Bronchial epithelial cell (primary cell): Measurements from ENCODE around the gene VWA8. TPM values are rescaled to one million over a fixed set of nuclear protein-coding genes. Genes with fewer than 3 reads are reported as not detected.
"Not testable (repeated sequence)": the region's sequence is repeated elsewhere in the genome, so short reads cannot be mapped to it uniquely, and the experiment has no call there.

Experiments used
- DNase-seq: peaks from one replicate; pipeline ENCODE4 v3.0.0-alpha.2; 2010; ENCODE audit warnings: low read depth
- FAIRE-seq: peaks from 2 replicates; lab custom pipeline; 2011; peaks lifted over from hg19 to GRCh38; lab: Jason Lieb, UNC
- H3K27me3 ChIP-seq: 2 replicates; pipeline ENCODE4 v1.5.1; 2011; ENCODE audit warnings: low read length; ENCODE audit not compliant: control insufficient read depth, insufficient read depth
- H3K36me3 ChIP-seq: 2 replicates; pipeline ENCODE4 v1.5.1; 2011; ENCODE audit warnings: low read length; ENCODE audit not compliant: control insufficient read depth, insufficient read depth
- H3K4me3 ChIP-seq: 2 replicates; pipeline ENCODE4 v1.5.1; 2011; ENCODE audit warnings: mild to moderate bottlenecking, low read depth, low read length, control low read depth
- total RNA-seq: library from RNA; depleted of rRNA; stranded (reverse); fragments of >200 nt; gene quantifications from 2 replicates; pipeline ENCODE4 v1.2.1, GENCODE V29; 2014
- TF ChIP-seq, protein P1 (sequence below): IDR thresholded peaks from 2 replicates; pipeline ENCODE4 v1.5.1; 2011; ENCODE audit warnings: mild to moderate bottlenecking, moderate library complexity, low read length, control low read depth, inconsistent platforms; ENCODE audit not compliant: insufficient read depth, severe bottlenecking

The VWA8 gene
- total RNA-seq, 1 donor from 2014 or later: 17.1 TPM

DNA sequence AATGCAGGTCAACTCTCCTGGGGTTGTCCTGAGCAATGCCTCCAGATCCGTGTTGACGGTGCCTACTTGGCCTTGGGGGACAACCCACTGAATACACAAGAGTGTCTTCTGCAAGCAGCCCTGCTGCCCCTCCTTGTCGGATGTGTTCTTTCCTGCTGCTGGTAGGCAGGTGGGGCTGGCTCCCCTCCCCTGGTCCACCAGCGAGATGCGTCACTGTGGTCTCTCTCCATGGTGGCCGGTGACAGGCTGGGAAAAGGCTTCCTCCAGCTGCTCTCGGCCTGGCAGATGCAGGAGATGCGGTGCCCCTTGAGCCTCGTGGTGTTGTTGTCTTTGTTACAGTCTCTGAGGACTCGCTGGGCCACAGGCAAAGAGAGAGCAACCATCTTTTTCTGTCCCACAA is 418.6 kb downstream of the VWA8 start:
- Histone ChIP-seq H3K27me3 (no peaks in the 10 kb centered on the region), H3K4me3 (no peak overlapping the region), H3K36me3 (no peaks in the 10 kb centered on the region)
- DNase-seq (no peak), FAIRE-seq (no peak)
- TF ChIP-seq, protein P1, sequence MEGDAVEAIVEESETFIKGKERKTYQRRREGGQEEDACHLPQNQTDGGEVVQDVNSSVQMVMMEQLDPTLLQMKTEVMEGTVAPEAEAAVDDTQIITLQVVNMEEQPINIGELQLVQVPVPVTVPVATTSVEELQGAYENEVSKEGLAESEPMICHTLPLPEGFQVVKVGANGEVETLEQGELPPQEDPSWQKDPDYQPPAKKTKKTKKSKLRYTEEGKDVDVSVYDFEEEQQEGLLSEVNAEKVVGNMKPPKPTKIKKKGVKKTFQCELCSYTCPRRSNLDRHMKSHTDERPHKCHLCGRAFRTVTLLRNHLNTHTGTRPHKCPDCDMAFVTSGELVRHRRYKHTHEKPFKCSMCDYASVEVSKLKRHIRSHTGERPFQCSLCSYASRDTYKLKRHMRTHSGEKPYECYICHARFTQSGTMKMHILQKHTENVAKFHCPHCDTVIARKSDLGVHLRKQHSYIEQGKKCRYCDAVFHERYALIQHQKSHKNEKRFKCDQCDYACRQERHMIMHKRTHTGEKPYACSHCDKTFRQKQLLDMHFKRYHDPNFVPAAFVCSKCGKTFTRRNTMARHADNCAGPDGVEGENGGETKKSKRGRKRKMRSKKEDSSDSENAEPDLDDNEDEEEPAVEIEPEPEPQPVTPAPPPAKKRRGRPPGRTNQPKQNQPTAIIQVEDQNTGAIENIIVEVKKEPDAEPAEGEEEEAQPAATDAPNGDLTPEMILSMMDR: no peak

DNA sequence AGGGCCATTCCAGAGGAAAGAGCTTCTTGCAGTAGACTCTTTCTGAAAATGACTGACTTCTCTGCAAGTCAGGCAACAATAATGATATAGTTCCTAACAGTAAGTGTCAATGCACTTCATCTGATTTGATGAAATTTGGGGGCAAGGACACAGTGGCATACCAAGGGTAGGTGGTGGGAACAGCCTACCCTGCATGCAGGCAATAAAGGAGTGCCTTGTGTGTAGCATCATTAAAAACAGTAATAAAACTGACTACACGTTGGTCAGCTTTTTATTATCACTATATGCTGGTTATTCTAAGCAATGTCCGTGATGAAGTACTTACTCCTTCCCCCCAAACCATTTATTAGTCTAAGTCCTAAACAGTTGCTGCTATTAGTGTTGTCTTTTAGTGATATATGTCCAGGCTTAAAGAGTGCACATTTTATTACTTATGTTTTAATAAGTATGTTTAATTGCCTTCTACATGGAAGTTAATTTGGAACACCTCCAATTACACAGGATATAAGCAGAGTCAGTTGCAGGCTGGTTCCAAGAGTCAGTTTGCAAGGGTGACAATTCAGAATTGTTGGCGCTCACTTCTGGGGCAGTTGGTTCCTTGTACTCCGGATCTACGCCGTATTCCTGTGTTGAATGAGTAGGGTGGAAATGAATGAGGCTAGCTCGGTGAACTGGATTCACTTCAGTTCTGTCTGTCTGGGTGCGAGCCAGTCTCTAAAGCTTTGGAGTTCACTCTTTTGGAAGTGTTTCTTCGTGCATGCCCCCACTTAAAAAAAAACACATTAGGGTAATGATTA is 419.6 kb downstream of the VWA8 start:
- no peak overlapping the region for H3K4me3 ChIP-seq
- DNase-seq (no peak), FAIRE-seq (no peak)
- H3K27me3 ChIP-seq: no peaks in the 10 kb centered on the region
- TF ChIP-seq, protein P1: no peak
- H3K36me3 ChIP-seq: no peaks in the 10 kb centered on the region

DNA sequence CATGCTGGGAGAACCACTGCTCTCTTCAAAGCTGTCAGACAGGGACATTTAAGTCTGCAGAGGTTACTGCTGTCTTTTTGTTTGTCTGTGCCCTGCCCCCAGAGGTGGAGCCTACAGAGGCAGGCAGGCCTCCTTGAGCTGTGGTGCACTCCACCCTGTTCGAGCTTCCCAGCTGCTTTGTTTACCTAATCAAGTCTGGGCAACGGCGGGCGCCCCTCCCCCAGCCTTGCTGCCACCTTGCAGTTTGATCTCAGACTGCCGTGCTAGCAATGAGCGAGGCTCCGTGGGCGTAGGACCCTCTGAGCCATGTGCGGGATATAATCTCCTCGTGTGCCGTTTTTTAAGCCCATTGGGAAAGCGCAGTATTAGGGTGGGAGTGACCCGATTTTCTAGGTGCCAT is 420.7 kb downstream of the VWA8 start:
- not testable (repeated sequence) for FAIRE-seq, H3K36me3 ChIP-seq, H3K27me3 ChIP-seq, H3K4me3 ChIP-seq
- peak; percentile 42 for DNase-seq

DNA sequence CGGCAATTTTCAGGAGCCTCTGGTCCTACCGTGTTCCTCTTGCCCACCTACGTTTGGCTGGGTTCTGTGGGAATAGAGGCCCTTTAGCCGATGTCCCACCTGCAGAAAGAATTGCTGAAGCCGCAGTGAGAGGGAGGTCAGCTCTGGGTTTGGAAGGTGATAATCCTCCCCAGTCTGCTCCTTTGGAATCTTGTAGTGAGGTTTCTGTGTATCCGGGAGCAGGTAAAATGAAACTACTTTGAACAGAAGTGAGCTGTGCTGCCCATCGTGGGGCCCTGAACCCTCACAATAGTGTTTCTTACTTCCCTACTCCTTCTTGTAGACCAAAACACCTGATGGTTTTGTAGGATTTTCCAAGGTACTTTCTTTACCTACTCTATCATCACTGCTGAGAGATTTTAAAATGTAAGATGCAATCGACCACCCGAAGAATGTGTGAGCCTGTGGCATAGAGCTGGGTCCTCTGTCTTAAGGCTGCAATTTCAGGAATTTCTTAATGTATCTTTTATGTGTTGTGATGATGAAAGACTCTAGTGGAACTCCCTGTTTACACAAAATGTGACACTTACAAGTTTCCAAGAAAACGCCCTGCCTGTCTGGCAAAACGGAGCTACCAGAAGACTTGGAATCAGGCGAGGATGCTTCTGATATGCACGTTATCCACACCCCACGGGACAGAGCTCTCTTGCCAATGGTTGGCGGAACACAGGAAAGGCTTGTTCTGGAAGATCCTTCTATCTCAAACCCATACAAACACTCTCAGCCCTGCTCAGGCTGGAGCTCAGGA is 427.4 kb downstream of the VWA8 start:
- Histone ChIP-seq H3K4me3 (no peak overlapping the region), H3K27me3 (no peaks in the 10 kb centered on the region), H3K36me3 (no peaks in the 10 kb centered on the region)
- DNase-seq (no peak), FAIRE-seq (peak; percentile 88)
- TF ChIP-seq, protein P1: no peak

DNA sequence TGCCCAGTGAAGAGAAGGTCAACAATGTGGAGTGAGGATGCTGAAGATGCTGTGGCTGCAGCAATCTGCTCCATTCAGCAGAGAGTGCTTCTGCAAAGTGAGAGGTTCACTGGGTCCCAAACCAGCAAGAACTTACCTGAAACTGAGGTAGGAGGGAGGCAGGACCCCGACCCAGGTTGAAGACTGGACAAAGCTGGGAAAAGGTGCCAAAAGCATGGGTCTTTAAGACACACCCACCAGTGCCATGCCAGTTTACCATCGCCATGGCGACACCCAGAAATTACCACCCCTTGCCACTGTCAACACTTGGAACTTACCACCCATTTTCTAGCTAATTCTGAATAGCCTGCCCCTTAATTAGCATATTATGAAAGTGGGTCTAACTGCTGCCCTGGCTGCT is 432.9 kb downstream of the VWA8 start:
- TF ChIP-seq, protein P1: no peak
- DNase-seq (no peak), FAIRE-seq (no peak)
- no peaks in the 10 kb centered on the region for H3K27me3 ChIP-seq
- no peaks in the 10 kb centered on the region for H3K36me3 ChIP-seq
- H3K4me3 ChIP-seq: no peak overlapping the region
